Fibroblast of lung (primary cell): ENCODE measurements around the gene L3MBTL4. TPM values are rescaled to one million over a fixed set of nuclear protein-coding genes. Genes with fewer than 3 reads are reported as not detected.

ENCODE experiments used
- DNase-seq, 2 donors: peaks; one replicate each; pipeline versions ENCODE4 v3.0.0 to v3.0.0-alpha.2; 2010; ENCODE audit warnings: low read depth in 2 of 2
- H2AFZ ChIP-seq: 2 replicates; pipeline ENCODE4 v1.5.1; 2012; ENCODE audit warnings: low read length, control low read depth, inconsistent platforms
- H3K27ac ChIP-seq: 2 replicates; pipeline ENCODE4 v1.5.1; 2011; ENCODE audit warnings: low read length, control low read depth; ENCODE audit not compliant: insufficient read depth
- H3K27me3 ChIP-seq: 2 replicates; pipeline ENCODE4 v1.5.1; 2011; ENCODE audit warnings: mild to moderate bottlenecking, low read length; ENCODE audit not compliant: control insufficient read depth, insufficient read depth
- H3K36me3 ChIP-seq: 2 replicates; pipeline ENCODE4 v1.5.1; 2011; ENCODE audit warnings: low read length; ENCODE audit not compliant: control insufficient read depth, insufficient read depth
- H3K4me1 ChIP-seq: 2 replicates; pipeline ENCODE4 v1.5.1; 2011; ENCODE audit warnings: low read length; ENCODE audit not compliant: control insufficient read depth, insufficient read depth; ENCODE audit errors: extremely low read depth
- H3K4me2 ChIP-seq: 2 replicates; pipeline ENCODE4 v1.5.1; 2011; ENCODE audit warnings: low read length, control low read depth; ENCODE audit not compliant: insufficient read depth; ENCODE audit errors: extremely low read depth
- H3K4me3 ChIP-seq, 4 experiments: fragments of 200-600 bp in 1 of 4; sonication (generic) in 1 of 4; replicated peaks in 1 of 4; 2 replicates each; pipeline ENCODE4 v1.5.1; 2011 to 2016; ENCODE audit warnings: low read length in 4 of 4, low read depth in 3 of 4, mild to moderate bottlenecking in 3 of 4, control low read depth in 2 of 4, inconsistent platforms in 1 of 4, mixed read lengths in 1 of 4; ENCODE audit not compliant: insufficient read depth in 1 of 4; ENCODE audit errors: control extremely low read depth in 1 of 4
- H3K79me2 ChIP-seq: 2 replicates; pipeline ENCODE4 v1.5.1; 2012; ENCODE audit warnings: mild to moderate bottlenecking, low read length, inconsistent platforms; ENCODE audit not compliant: control insufficient read depth, insufficient read depth
- H3K9ac ChIP-seq: 2 replicates; pipeline ENCODE4 v1.5.1; 2011; ENCODE audit warnings: mild to moderate bottlenecking, low read length, control low read depth; ENCODE audit not compliant: insufficient read depth
- H3K9me3 ChIP-seq: 2 replicates; pipeline ENCODE4 v1.5.1; 2012; ENCODE audit warnings: low read depth, low read length; ENCODE audit not compliant: control insufficient read depth, insufficient read depth
- H4K20me1 ChIP-seq: 2 replicates; pipeline ENCODE4 v1.5.1; 2011; ENCODE audit warnings: low read length; ENCODE audit not compliant: control insufficient read depth, insufficient read depth; ENCODE audit errors: extremely low read depth
- CTCF ChIP-seq, 2 donors: IDR thresholded peaks in 1 of 2; conservative IDR thresholded peaks in 1 of 2; 1 replicate in 1 of 2; 2 replicates in 1 of 2; pipeline ENCODE4 v1.5.1; 2011 to 2012; ENCODE audit warnings: low read length in 2 of 2, control low read depth in 1 of 2, inconsistent platforms in 1 of 2, low read depth in 1 of 2, mild to moderate bottlenecking in 1 of 2
- EZH2 ChIP-seq: IDR thresholded peaks from 2 replicates; pipeline ENCODE4 v1.5.1; 2012; ENCODE audit warnings: low read length, control low read depth, mild to moderate bottlenecking; ENCODE audit errors: missing control alignments
- polyA plus RNA-seq, 2 donors: library from polyadenylated mRNA; depleted of rRNA in 1 of 2; stranded (reverse) in 1 of 2; unstranded in 1 of 2; fragments of >200 nt; gene quantifications; 2 replicates each; pipeline ENCODE4 v1.2.1, GENCODE V29; 2011 to 2012; ENCODE audit warnings: missing spikeins in 1 of 2
- total RNA-seq: library from RNA; depleted of rRNA; stranded (reverse); fragments of >200 nt; gene quantifications from 2 replicates; pipeline ENCODE4 v1.2.1, GENCODE V29; 2014

The L3MBTL4 gene
- total and polyA plus RNA-seq, 2 donors (not counting 1 experiment from before 2014, with no cell fraction given) = 0.06 to 0.33 TPM

DNA sequence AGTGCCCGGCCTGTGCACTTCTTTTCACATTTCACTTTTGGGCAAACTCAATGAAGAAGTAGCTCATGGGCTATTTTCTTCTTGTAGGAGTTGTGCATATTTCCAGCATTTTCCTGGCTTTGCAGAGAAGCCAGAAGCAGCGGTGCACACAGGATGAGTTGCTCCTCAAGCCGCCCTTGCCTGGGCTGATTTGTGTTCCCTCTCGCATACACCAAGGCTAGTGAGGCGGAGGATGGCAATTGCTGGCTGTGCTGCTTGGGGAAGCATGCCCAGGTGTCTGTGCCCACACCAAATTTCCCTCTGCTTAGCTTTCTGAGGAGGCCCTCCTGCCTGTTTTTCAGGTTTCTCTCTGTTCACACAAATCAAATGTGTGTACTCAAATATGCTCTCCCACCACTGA lies 434.0 kb downstream of the L3MBTL4 start:
- Histone ChIP-seq H3K27me3 (no peaks in the 10 kb centered on the region), H3K27ac (no peak overlapping the region), H3K79me2 (no peaks in the 10 kb centered on the region), H3K9ac (no peak overlapping the region), H3K4me1 (no peaks in the 10 kb centered on the region), H3K4me2 (no peak overlapping the region), H3K4me3 (no peak overlapping the region), H3K36me3 (no peaks in the 10 kb centered on the region), H2AFZ (no peak overlapping the region), H3K9me3 (no peaks in the 10 kb centered on the region), H4K20me1 (no peaks in the 10 kb centered on the region)
- no peak for TF ChIP-seq EZH2
- TF ChIP-seq CTCF (conservative IDR thresholded peaks at IDR 0.05 in 1 of 2, IDR thresholded peaks at IDR 0.05 in 1 of 2; ENCODE audit: low read depth in 1 of 2, low read length in 2 of 2) = no peak
- no peak for DNase-seq

GRCh38 chr18:5979971-5980457 lies 434.7 kb downstream of the L3MBTL4 start:
- Histone ChIP-seq H3K27me3 (no peaks in the 10 kb centered on the region), H3K79me2 (no peaks in the 10 kb centered on the region), H3K4me2 (no peak overlapping the region), H3K9ac (no peak overlapping the region), H2AFZ (no peak overlapping the region), H3K4me1 (peaks cover 2% of the 10 kb centered on the region), H4K20me1 (no peaks in the 10 kb centered on the region), H3K9me3 (no peaks in the 10 kb centered on the region), H3K4me3 (no peak overlapping the region), H3K27ac (no peak overlapping the region), H3K36me3 (no peaks in the 10 kb centered on the region)
- TF ChIP-seq EZH2 = no peak
- no peak for TF ChIP-seq CTCF (conservative IDR thresholded peaks at IDR 0.05 in 1 of 2, IDR thresholded peaks at IDR 0.05 in 1 of 2; ENCODE audit: low read depth in 1 of 2, low read length in 2 of 2)
- no peak for DNase-seq

- Histone ChIP-seq H2AFZ (no peak overlapping the region), H3K79me2 (no peaks in the 10 kb centered on the region), H3K27me3 (no peaks in the 10 kb centered on the region), H3K4me3 (no peak overlapping the region), H3K27ac (no peak overlapping the region), H3K36me3 (no peaks in the 10 kb centered on the region), H4K20me1 (no peaks in the 10 kb centered on the region), H3K9ac (no peak overlapping the region), H3K4me2 (no peak overlapping the region), H3K9me3 (no peaks in the 10 kb centered on the region), H3K4me1 (peaks cover 2% of the 10 kb centered on the region)
- TF ChIP-seq EZH2 = no peak
- TF ChIP-seq CTCF (conservative IDR thresholded peaks at IDR 0.05 in 1 of 2, IDR thresholded peaks at IDR 0.05 in 1 of 2; ENCODE audit: low read depth in 1 of 2, low read length in 2 of 2) = no peak
- DNase-seq = no peak
Observed at GRCh38 chr18:5979176-5979888, 435.4 kb downstream of the L3MBTL4 start.
